Endothelial cell of umbilical vein (primary cell): ENCODE measurements around the gene PDK1. TPM values are rescaled to one million over a fixed set of nuclear protein-coding genes. Genes with fewer than 3 reads are reported as not detected.

Experiments used
- BruUV-seq: library from RNA; stranded (reverse); fragments of 400-500 nt; replicated peaks from 2 replicates; lab custom pipeline; 2021; lab: Mats Ljungman, UMichigan
- CTCF ChIA-PET: fragments of 300-600, 350-600 bp; sonication (Branson Sonifier 250); formaldehyde crosslinking; loops from one replicate; lab custom pipeline; 2021; ENCODE audit warnings: antibody characterized with exemption, inconsistent platforms; lab: Charles Lee
- POLR2A ChIA-PET: fragments of 300-600, 350-600 bp; sonication (Branson Sonifier 250); formaldehyde crosslinking; loops from one replicate; lab custom pipeline; 2021; ENCODE audit warnings: antibody characterized with exemption, inconsistent platforms; lab: Charles Lee
- DNase-seq: peaks from one replicate; pipeline ENCODE4 v3.0.0-alpha.2; 2011; ENCODE audit warnings: low read depth, low spot score
- FAIRE-seq: peaks from 2 replicates; lab custom pipeline; 2011; peaks lifted over from hg19 to GRCh38; lab: Jason Lieb, UNC
- H2AFZ ChIP-seq: 2 replicates; pipeline ENCODE4 v1.6.0; 2012; ENCODE audit warnings: low read depth, low read length, control low read depth, inconsistent platforms
- H3K27ac ChIP-seq: 2 replicates; pipeline ENCODE4 v1.5.1; 2011; ENCODE audit warnings: low read depth, mild to moderate bottlenecking, control low read depth, low read length, moderate library complexity; ENCODE audit not compliant: insufficient read depth
- H3K27me3 ChIP-seq, 2 experiments: 2 replicates each; pipeline versions ENCODE4 v1.6.0 to v1.6.1; 2011; ENCODE audit warnings: low read length in 2 of 2, mixed read lengths in 1 of 2; ENCODE audit not compliant: control insufficient read depth in 2 of 2, insufficient read depth in 2 of 2
- H3K36me3 ChIP-seq, 2 experiments: 2 replicates in 1 of 2; 3 replicates in 1 of 2; pipeline ENCODE4 v1.5.1; 2011; ENCODE audit warnings: low read length in 2 of 2, mild to moderate bottlenecking in 1 of 2, moderate library complexity in 1 of 2; ENCODE audit not compliant: control insufficient read depth in 2 of 2, insufficient read depth in 2 of 2; ENCODE audit errors: extremely low read depth in 1 of 2
- H3K4me1 ChIP-seq: 3 replicates; pipeline ENCODE4 v1.5.1; 2011; ENCODE audit warnings: mild to moderate bottlenecking, low read length; ENCODE audit not compliant: control insufficient read depth, insufficient read depth; ENCODE audit errors: extremely low read depth
- H3K4me2 ChIP-seq: 2 replicates; pipeline ENCODE4 v1.6.1; 2011; ENCODE audit warnings: low read length, control low read depth, mixed read lengths; ENCODE audit not compliant: insufficient read depth
- H3K4me3 ChIP-seq, 3 experiments: fragments of 200-600 bp in 1 of 3; sonication (generic), shearing (Covaris generic) in 1 of 3; replicated peaks in 1 of 3; 2 replicates each; pipeline ENCODE4 v1.5.1; 2011 to 2016; ENCODE audit warnings: control low read depth in 3 of 3, low read length in 3 of 3, mild to moderate bottlenecking in 2 of 3, inconsistent platforms in 1 of 3, low read depth in 1 of 3, moderate library complexity in 1 of 3; ENCODE audit not compliant: insufficient read depth in 1 of 3
- H3K79me2 ChIP-seq: 2 replicates; pipeline ENCODE4 v1.6.0; 2012; ENCODE audit warnings: low read length, inconsistent platforms; ENCODE audit not compliant: control insufficient read depth, insufficient read depth
- H3K9ac ChIP-seq: replicated peaks from 2 replicates; pipeline ENCODE3; 2011; ENCODE audit warnings: low read length, control low read depth; ENCODE audit not compliant: insufficient read depth; ENCODE audit errors: extremely low read depth
- H3K9me1 ChIP-seq: replicated peaks from 3 replicates; pipeline ENCODE4 v1.6.0; 2011; ENCODE audit warnings: mild to moderate bottlenecking, low read length; ENCODE audit not compliant: control insufficient read depth, insufficient read depth; ENCODE audit errors: extremely low read depth
- H3K9me3 ChIP-seq: replicated peaks from 2 replicates; pipeline ENCODE4 v1.5.1; 2012; ENCODE audit warnings: low read length, inconsistent platforms; ENCODE audit not compliant: control insufficient read depth, insufficient read depth
- H4K20me1 ChIP-seq: replicated peaks from 2 replicates; pipeline ENCODE3; 2011; ENCODE audit warnings: mild to moderate bottlenecking, low read length; ENCODE audit not compliant: control insufficient read depth, insufficient read depth; ENCODE audit errors: extremely low read depth
- EZH2 ChIP-seq: IDR thresholded peaks from 2 replicates; pipeline ENCODE4 v1.6.1; 2012; ENCODE audit warnings: borderline replicate concordance, low read depth, mild to moderate bottlenecking, moderate library complexity, low read length, inconsistent platforms; ENCODE audit not compliant: severe bottlenecking
- FOS ChIP-seq: IDR thresholded peaks from 2 replicates; pipeline ENCODE4 v1.6.1; 2011; ENCODE audit warnings: mild to moderate bottlenecking, low read length, moderate library complexity, borderline replicate concordance; ENCODE audit not compliant: insufficient read depth
- GATA2 ChIP-seq: IDR thresholded peaks from 2 replicates; pipeline ENCODE4 v1.7.0; 2011; ENCODE audit warnings: low read depth, mild to moderate bottlenecking, moderate library complexity, mixed read lengths, low read length; ENCODE audit not compliant: insufficient read length, insufficient read depth
- JUN ChIP-seq: IDR thresholded peaks from 2 replicates; pipeline ENCODE4 v1.6.1; 2011; ENCODE audit warnings: borderline replicate concordance, low read depth; ENCODE audit not compliant: insufficient read length, insufficient read depth
- MYC ChIP-seq: IDR thresholded peaks from one replicate; pipeline ENCODE4 v1.6.1; 2011; ENCODE audit warnings: mild to moderate bottlenecking, low read depth, low read length
- POLR2A ChIP-seq: IDR thresholded peaks from 2 replicates; pipeline ENCODE4 v1.6.1; 2012; ENCODE audit warnings: low read depth, mild to moderate bottlenecking, control low read depth, low read length
- POLR2AphosphoS5 ChIP-seq: IDR thresholded peaks from 2 replicates; pipeline ENCODE4 v1.6.1; 2012; ENCODE audit warnings: low read depth, mild to moderate bottlenecking, control low read depth, low read length, moderate library complexity; ENCODE audit not compliant: insufficient read depth
- dilution Hi-C: fragments of 300-500 bp; cut with MboI; formaldehyde crosslinking; loops from one replicate; pipeline ENCODE4 v1.15.0; 2019; ENCODE audit warnings: low sequenced_read_pairs; ENCODE audit not compliant: extremely low pct_ligation_motif_present
- intact Hi-C: fragments of 100-400 bp; cut with micrococcal nuclease; formaldehyde crosslinking; loops from one replicate; pipeline ENCODE4 v1.10.0; 2022
- polyA plus RNA-seq, 4 experiments: library from polyadenylated mRNA; depleted of rRNA in 3 of 4; stranded (reverse) in 3 of 4; unstranded in 1 of 4; fragments of >200 nt; gene quantifications; 2 replicates each; pipeline versions ENCODE4 v1.2.1 to v1.2.3, GENCODE V29; 2011 to 2012; ENCODE audit warnings: missing spikeins in 1 of 4
- total RNA-seq: library from RNA; stranded (reverse); gene quantifications from 2 replicates; pipeline ENCODE4 v1.2.3, GENCODE V29; 2021
- TF ChIP-seq, protein P1 (sequence below): IDR thresholded peaks from 2 replicates; pipeline ENCODE4 v1.6.1; 2011; ENCODE audit not compliant: insufficient read depth, insufficient read length
- TF ChIP-seq, protein P2 (sequence below), 2 donors: IDR thresholded peaks; 1 replicate in 1 of 2; 2 replicates in 1 of 2; pipeline ENCODE4 v1.5.1; 2011; ENCODE audit warnings: low read length in 2 of 2, mild to moderate bottlenecking in 2 of 2, moderate library complexity in 2 of 2, control low read depth in 1 of 2, inconsistent platforms in 1 of 2, low read depth in 1 of 2; ENCODE audit not compliant: insufficient read depth in 1 of 2; ENCODE audit errors: extremely low read depth in 1 of 2

The PDK1 gene
- total and polyA plus RNA-seq, 2 donors (not counting 3 experiments of a cell fraction or from before 2014, with no cell fraction given): 3.7 to 16.9 TPM

DNA sequence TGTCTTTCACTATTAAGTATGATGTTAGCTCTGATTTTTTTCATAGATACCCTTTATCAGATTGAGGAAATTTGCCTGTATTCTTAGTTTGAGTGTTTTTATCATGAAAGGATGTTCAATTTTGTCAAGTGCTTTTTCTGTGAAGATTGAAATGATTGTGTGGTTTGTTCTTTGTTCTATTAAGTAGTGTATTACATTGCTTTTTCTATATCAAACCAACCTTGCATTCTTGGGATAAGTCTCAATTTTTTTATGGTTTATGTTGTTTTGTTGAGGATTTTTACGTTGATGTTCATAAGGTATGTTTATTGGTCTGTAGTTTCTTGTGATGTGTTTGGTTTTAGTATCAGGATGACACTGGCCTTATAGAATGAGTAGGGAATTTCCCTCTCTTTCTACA, 19.1 kb downstream of the PDK1 start:
- H3K9me3 ChIP-seq: peaks cover 2% of the 10 kb centered on the region
- ChIA-PET POLR2A (no interaction called here), CTCF (interaction anchor here (1.1 kb wide), 1 partner anchor 22 kb away, joined by 3 read pairs; no protein-coding TSS in a partner anchor)
- no peak overlapping the region for H3K4me3 ChIP-seq
- DNase-seq: no peak
- H4K20me1 ChIP-seq: no peaks in the 10 kb centered on the region
- no peak overlapping the region for H3K27ac ChIP-seq
- H3K4me1 ChIP-seq: no peaks in the 10 kb centered on the region
- no peaks in the 10 kb centered on the region for H3K27me3 ChIP-seq
- TF ChIP-seq JUN (no peak), POLR2AphosphoS5 (no peak), EZH2 (no peak), MYC (no peak), FOS (no peak), POLR2A (no peak), GATA2 (no peak)
- TF ChIP-seq, protein P1, sequence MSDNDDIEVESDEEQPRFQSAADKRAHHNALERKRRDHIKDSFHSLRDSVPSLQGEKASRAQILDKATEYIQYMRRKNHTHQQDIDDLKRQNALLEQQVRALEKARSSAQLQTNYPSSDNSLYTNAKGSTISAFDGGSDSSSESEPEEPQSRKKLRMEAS: no peak
- TF ChIP-seq, protein P2, sequence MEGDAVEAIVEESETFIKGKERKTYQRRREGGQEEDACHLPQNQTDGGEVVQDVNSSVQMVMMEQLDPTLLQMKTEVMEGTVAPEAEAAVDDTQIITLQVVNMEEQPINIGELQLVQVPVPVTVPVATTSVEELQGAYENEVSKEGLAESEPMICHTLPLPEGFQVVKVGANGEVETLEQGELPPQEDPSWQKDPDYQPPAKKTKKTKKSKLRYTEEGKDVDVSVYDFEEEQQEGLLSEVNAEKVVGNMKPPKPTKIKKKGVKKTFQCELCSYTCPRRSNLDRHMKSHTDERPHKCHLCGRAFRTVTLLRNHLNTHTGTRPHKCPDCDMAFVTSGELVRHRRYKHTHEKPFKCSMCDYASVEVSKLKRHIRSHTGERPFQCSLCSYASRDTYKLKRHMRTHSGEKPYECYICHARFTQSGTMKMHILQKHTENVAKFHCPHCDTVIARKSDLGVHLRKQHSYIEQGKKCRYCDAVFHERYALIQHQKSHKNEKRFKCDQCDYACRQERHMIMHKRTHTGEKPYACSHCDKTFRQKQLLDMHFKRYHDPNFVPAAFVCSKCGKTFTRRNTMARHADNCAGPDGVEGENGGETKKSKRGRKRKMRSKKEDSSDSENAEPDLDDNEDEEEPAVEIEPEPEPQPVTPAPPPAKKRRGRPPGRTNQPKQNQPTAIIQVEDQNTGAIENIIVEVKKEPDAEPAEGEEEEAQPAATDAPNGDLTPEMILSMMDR (IDR thresholded peaks at IDR 0.05; ENCODE audit: extremely low read depth in 1 of 2, insufficient read depth in 1 of 2, low read depth in 1 of 2, low read length in 2 of 2): no peak
- no peak overlapping the region for H3K9ac ChIP-seq
- H3K4me2 ChIP-seq: no peak overlapping the region
- H3K79me2 ChIP-seq: peaks cover 5% of the 10 kb centered on the region
- peaks cover 3 to 7% of the 10 kb centered on the region in 2 experiments for H3K36me3 ChIP-seq
- no peak for FAIRE-seq
- BruUV-seq: no TSS peak
- dilution Hi-C loops (no loop called here), intact Hi-C loops (no loop called here)
- no peak overlapping the region for H2AFZ ChIP-seq
- H3K9me1 ChIP-seq: no peaks in the 10 kb centered on the region
